HG02678 (cell line): ENCODE results near the gene TUBGCP6.
"Not testable (repeated sequence)": the region's sequence is repeated elsewhere in the genome, so short reads cannot be mapped to it uniquely, and the experiment has no call there.

ENCODE experiments used
- ATAC-seq: cut with Tn5 transposase; IDR thresholded peaks from one replicate; pipeline ENCODE4 v1.9.1; 2021; ENCODE audit warnings: mild to moderate bottlenecking, moderate library complexity; ENCODE audit not compliant: unreplicated experiment

TUBGCP6 gene

GRCh38 chr22:50280708-50281383 is 36.0 kb upstream of the TUBGCP6 start:
- ATAC-seq = no peak

- no peak for ATAC-seq
These were observed 35.3 kb upstream of the TUBGCP6 start for GRCh38 chr22:50280022-50280707.

- no peak for ATAC-seq
These were observed 34.3 kb upstream of the TUBGCP6 start for GRCh38 chr22:50278956-50279619.

GRCh38 chr22:50278461-50278860 is 33.6 kb upstream of the TUBGCP6 start:
- ATAC-seq = no peak

- ATAC-seq = no peak
These were observed 32.9 kb upstream of the TUBGCP6 start for GRCh38 chr22:50277761-50278160.

GRCh38 chr22:50276143-50276542 is 31.3 kb upstream of the TUBGCP6 start:
- peak; percentile 68 for ATAC-seq

- ATAC-seq = no peak
These were observed 30.6 kb upstream of the TUBGCP6 start for GRCh38 chr22:50275181-50276055.

GRCh38 chr22:50274771-50275170 is 29.9 kb upstream of the TUBGCP6 start:
- ATAC-seq = no peak

GRCh38 chr22:50274311-50274710 is 29.5 kb upstream of the TUBGCP6 start:
- no peak for ATAC-seq

GRCh38 chr22:50273781-50274180 is 29.0 kb upstream of the TUBGCP6 start:
- not testable (repeated sequence) for ATAC-seq

GRCh38 chr22:50273352-50273751 is 28.5 kb upstream of the TUBGCP6 start:
- not testable (repeated sequence) for ATAC-seq

- no peak for ATAC-seq
These were observed 27.4 kb upstream of the TUBGCP6 start for GRCh38 chr22:50272044-50272802.

- no peak for ATAC-seq
These were observed 26.7 kb upstream of the TUBGCP6 start for GRCh38 chr22:50271519-50271970.

- no peak for ATAC-seq
These were observed 26.0 kb upstream of the TUBGCP6 start for GRCh38 chr22:50270666-50271394.

GRCh38 chr22:50269970-50270665 is 25.3 kb upstream of the TUBGCP6 start, which contains the start of gene MAPK11:
Gene MAPK11, minus strand, starts transcription at chr22:50270380. Its CDS starts 88 bp downstream, at chr22:50270292.
- ATAC-seq = peak; percentile 41

- ATAC-seq = no peak
These were observed 24.7 kb upstream of the TUBGCP6 start for GRCh38 chr22:50269573-50269969.

- no peak for ATAC-seq
These were observed 23.9 kb upstream of the TUBGCP6 start for GRCh38 chr22:50268655-50269113.

- ATAC-seq = no peak
These were observed 23.0 kb upstream of the TUBGCP6 start for GRCh38 chr22:50267591-50268390.
